ENCODE results near the gene SETDB2. TPM values are rescaled to one million over a fixed set of nuclear protein-coding genes. Genes with fewer than 3 reads are reported as not detected.

The SETDB2 gene
- total RNA-seq, 2 experiments from 2014 or later: 13.5 to 15.1 TPM

GRCh38 chr13:49454388-49455006 lies 10.4 kb downstream of the SETDB2 start:
- peak overlapping the region; percentile 69 for H3K27ac Mint-ChIP-seq

DNA sequence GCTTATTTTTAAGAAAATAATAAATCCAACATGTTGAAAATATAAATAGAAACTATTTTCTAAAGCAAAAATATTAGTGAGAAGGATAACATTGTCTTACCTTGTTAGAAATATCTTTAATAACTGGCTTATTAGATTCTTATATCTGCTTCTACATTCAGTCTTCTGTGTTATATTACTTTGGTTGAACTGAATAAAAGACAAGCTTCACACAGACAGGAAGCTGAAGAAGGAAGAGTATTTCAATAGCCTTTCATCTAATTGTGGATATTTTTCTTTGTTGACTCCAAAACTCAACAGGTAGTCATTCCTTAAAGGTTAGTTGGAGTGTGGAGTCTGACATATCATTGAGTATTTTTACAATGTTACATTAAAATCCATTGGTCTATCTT lies 10.9 kb downstream of the SETDB2 start:
- H3K4me3 Mint-ChIP-seq: no peak overlapping the region
- CTCF ChIA-PET: interaction anchor here (1.1 to 3.4 kb wide), 2 partner anchors 9 to 11 kb away, joined by 3 to 10 read pairs; partner anchors contain the start of genes CAB39L and SETDB2

More at GRCh38 chr13:49454388-49455006, 10.4 kb downstream of the SETDB2 start:
- no peak overlapping the region for H3K4me3 Mint-ChIP-seq
- H3K27me3 Mint-ChIP-seq (ENCODE audit: low read depth): no peaks in the 10 kb centered on the region
- H3K4me1 Mint-ChIP-seq (ENCODE audit: low read depth): peaks cover 24% of the 10 kb centered on the region
- H3K36me3 Mint-ChIP-seq (ENCODE audit: low read depth): peaks cover 29% of the 10 kb centered on the region
- peak; percentile 76 for ATAC-seq
- no peaks in the 10 kb centered on the region for H3K9me3 Mint-ChIP-seq (ENCODE audit: insufficient read depth)
- ChIA-PET CTCF (interaction anchor here (1.1 to 3.4 kb wide), 2 partner anchors 8 to 10 kb away, joined by 3 to 10 read pairs; partner anchors contain the start of genes CAB39L and SETDB2), POLR2A (interaction anchor here (1.0 to 1.9 kb wide), 2 partner anchors 10 to 11 kb away, joined by 4 to 9 read pairs; partner anchors contain the start of genes CAB39L and SETDB2)
- no peak for DNase-seq

GRCh38 chr13:49456156-49456555 lies 12.1 kb downstream of the SETDB2 start:
- Mint-ChIP-seq H3K27ac (no peak overlapping the region), H3K4me1 (ENCODE audit: low read depth) (peaks cover 20% of the 10 kb centered on the region), H3K4me3 (no peak overlapping the region), H3K9me3 (ENCODE audit: insufficient read depth) (no peaks in the 10 kb centered on the region), H3K27me3 (ENCODE audit: low read depth) (no peaks in the 10 kb centered on the region), H3K36me3 (ENCODE audit: low read depth) (peaks cover 31% of the 10 kb centered on the region)
- POLR2A ChIA-PET: no interaction called here
- no peak for ATAC-seq
- CTCF ChIA-PET: no interaction called here
- no peak for DNase-seq

More for the DNA sequence above, 10.9 kb downstream of the SETDB2 start:
- peaks cover 26% of the 10 kb centered on the region for H3K36me3 Mint-ChIP-seq (ENCODE audit: low read depth)
- no peaks in the 10 kb centered on the region for H3K9me3 Mint-ChIP-seq (ENCODE audit: insufficient read depth)
- DNase-seq: no peak
- H3K27me3 Mint-ChIP-seq (ENCODE audit: low read depth): no peaks in the 10 kb centered on the region
- peaks cover 24% of the 10 kb centered on the region for H3K4me1 Mint-ChIP-seq (ENCODE audit: low read depth)
- POLR2A ChIA-PET: interaction anchor here (1.0 to 1.9 kb wide), 2 partner anchors 10 to 12 kb away, joined by 4 to 9 read pairs; partner anchors contain the start of genes CAB39L and SETDB2
- H3K27ac Mint-ChIP-seq: no peak overlapping the region
- no peak for ATAC-seq

DNA sequence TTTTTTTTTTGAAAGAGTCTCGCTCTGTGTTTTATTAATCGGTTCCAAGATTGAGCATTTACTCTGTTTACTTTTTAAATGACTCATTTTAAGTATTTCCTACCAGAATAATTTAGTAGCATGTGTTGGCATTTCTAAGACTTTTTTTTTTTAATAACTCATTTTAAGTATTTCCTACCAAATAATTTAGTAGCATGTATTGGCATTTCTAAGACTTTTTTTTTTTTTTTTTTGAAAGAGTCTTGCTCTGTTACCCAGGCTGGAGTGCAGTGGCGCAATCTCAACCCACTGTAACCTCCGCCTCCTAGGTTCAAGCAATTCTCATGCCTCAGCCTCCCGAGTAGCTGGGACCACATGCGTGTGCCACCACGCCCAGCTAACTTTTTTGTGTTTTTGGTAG lies 13.1 kb downstream of the SETDB2 start:
- H3K27ac Mint-ChIP-seq: no peak overlapping the region
- POLR2A ChIA-PET: no interaction called here

GRCh38 chr13:49459580-49459979 lies 15.5 kb downstream of the SETDB2 start:
- ChIA-PET POLR2A (interaction anchor here (0.6 kb wide), 1 partner anchor 16 kb away, joined by 3 read pairs; the partner anchor contains the start of genes CAB39L and SETDB2), CTCF (interaction anchor here (1.0 to 1.9 kb wide), 3 partner anchors 9 to 23 kb away, joined by 4 to 5 read pairs (median 4); partner anchors contain the start of gene SETDB2)
- ATAC-seq: no peak
- Mint-ChIP-seq H3K27me3 (ENCODE audit: low read depth) (no peaks in the 10 kb centered on the region), H3K9me3 (ENCODE audit: insufficient read depth) (peaks cover 11% of the 10 kb centered on the region), H3K27ac (no peak overlapping the region), H3K4me1 (ENCODE audit: low read depth) (peaks cover 12% of the 10 kb centered on the region), H3K4me3 (no peak overlapping the region), H3K36me3 (ENCODE audit: low read depth) (peaks cover 47% of the 10 kb centered on the region)
- DNase-seq: no peak

More for the DNA sequence above, 13.1 kb downstream of the SETDB2 start:
- peaks cover 20% of the 10 kb centered on the region for H3K4me1 Mint-ChIP-seq (ENCODE audit: low read depth)
- CTCF ChIA-PET: no interaction called here
- no peak overlapping the region for H3K4me3 Mint-ChIP-seq
- DNase-seq: no peak
- no peaks in the 10 kb centered on the region for H3K27me3 Mint-ChIP-seq (ENCODE audit: low read depth)
- H3K36me3 Mint-ChIP-seq (ENCODE audit: low read depth): peaks cover 37% of the 10 kb centered on the region
- no peak for ATAC-seq
- peaks cover 3% of the 10 kb centered on the region for H3K9me3 Mint-ChIP-seq (ENCODE audit: insufficient read depth)

- Mint-ChIP-seq H3K4me1 (ENCODE audit: low read depth) (peaks cover 1% of the 10 kb centered on the region), H3K36me3 (ENCODE audit: low read depth) (peaks cover 58% of the 10 kb centered on the region), H3K9me3 (ENCODE audit: insufficient read depth) (peaks cover 11% of the 10 kb centered on the region), H3K27me3 (ENCODE audit: low read depth) (no peaks in the 10 kb centered on the region), H3K4me3 (no peak overlapping the region), H3K27ac (no peak overlapping the region)
- no peak for ATAC-seq
- ChIA-PET CTCF (no interaction called here), POLR2A (no interaction called here)
- DNase-seq: no peak
Measured at GRCh38 chr13:49464085-49464484, 20.0 kb downstream of the SETDB2 start.

DNA sequence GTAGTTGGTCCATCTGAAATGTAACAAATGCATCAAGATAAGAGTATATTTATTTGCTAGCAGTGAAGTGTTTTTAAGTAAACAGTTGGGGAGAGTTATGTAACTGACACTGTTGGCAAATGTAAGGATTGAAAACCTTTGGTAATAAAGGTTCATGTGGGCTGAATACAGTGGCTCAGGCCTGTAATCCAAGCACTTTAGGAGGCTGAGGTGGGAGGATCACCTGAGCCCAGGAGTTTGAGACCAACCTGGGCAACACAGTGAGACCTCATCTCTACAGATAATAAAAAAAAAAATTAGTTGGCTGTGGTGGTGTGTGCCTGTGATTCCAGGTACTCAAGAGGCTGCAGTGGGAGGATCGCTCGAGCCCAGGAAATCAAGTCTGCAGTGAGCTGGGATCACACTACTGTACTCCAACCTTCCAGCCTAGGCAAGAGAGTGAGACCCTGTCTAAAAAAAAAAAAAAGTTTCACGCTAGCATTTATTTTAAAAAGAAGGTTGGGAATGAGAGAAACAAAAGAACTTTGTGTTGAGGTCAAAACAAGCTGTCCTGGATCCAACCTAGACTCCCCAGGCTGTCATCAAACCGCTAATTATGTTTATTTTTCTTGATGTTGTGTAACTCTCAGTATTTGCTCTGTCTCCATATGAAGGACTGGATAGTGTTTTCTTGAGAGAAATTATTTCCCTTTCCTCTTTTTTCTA lies 20.7 kb downstream of the SETDB2 start:
- no peak for DNase-seq
- H3K9me3 Mint-ChIP-seq (ENCODE audit: insufficient read depth): peaks cover 11% of the 10 kb centered on the region
- CTCF ChIA-PET: no interaction called here
- ATAC-seq: no peak
- peaks cover 65% of the 10 kb centered on the region for H3K36me3 Mint-ChIP-seq (ENCODE audit: low read depth)
- H3K4me1 Mint-ChIP-seq (ENCODE audit: low read depth): no peaks in the 10 kb centered on the region
- no peak overlapping the region for H3K4me3 Mint-ChIP-seq
- H3K27me3 Mint-ChIP-seq (ENCODE audit: low read depth): no peaks in the 10 kb centered on the region
- H3K27ac Mint-ChIP-seq: no peak overlapping the region
- POLR2A ChIA-PET: interaction anchor here (0.7 kb wide), 1 partner anchor 31 kb away, joined by 3 read pairs; the partner anchor contains the start of gene PHF11

GRCh38 chr13:49466292-49466838 lies 22.3 kb downstream of the SETDB2 start:
- no peak overlapping the region for H3K4me3 Mint-ChIP-seq
- no peak overlapping the region for H3K27ac Mint-ChIP-seq
- peaks cover 11% of the 10 kb centered on the region for H3K9me3 Mint-ChIP-seq (ENCODE audit: insufficient read depth)
- ChIA-PET CTCF (no interaction called here), POLR2A (no interaction called here)
- ATAC-seq: no peak
- no peaks in the 10 kb centered on the region for H3K4me1 Mint-ChIP-seq (ENCODE audit: low read depth)
- DNase-seq: no peak
- H3K27me3 Mint-ChIP-seq (ENCODE audit: low read depth): no peaks in the 10 kb centered on the region
- H3K36me3 Mint-ChIP-seq (ENCODE audit: low read depth): peaks cover 59% of the 10 kb centered on the region

- Mint-ChIP-seq H3K4me3 (no peak overlapping the region), H3K36me3 (ENCODE audit: low read depth) (peaks cover 39% of the 10 kb centered on the region), H3K27ac (no peak overlapping the region), H3K27me3 (ENCODE audit: low read depth) (no peaks in the 10 kb centered on the region), H3K4me1 (ENCODE audit: low read depth) (no peaks in the 10 kb centered on the region), H3K9me3 (ENCODE audit: insufficient read depth) (no peaks in the 10 kb centered on the region)
- DNase-seq (no peak), ATAC-seq (no peak)
- CTCF ChIA-PET: no interaction called here
- POLR2A ChIA-PET: no interaction called here
Measured at GRCh38 chr13:49472186-49472585, 28.1 kb downstream of the SETDB2 start.

DNA sequence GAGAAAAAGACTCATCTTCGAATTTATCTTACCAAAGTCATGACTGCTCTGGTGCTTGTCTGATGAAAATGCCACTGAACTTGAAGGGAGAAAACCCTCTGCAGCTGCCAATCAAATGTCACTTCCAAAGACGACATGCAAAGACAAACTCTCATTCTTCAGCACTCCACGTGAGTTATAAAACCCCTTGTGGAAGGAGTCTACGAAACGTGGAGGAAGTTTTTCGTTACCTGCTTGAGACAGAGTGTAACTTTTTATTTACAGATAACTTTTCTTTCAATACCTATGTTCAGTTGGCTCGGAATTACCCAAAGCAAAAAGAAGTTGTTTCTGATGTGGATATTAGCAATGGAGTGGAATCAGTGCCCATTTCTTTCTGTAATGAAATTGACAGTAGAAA lies 32.5 kb downstream of the SETDB2 start:
- ChIA-PET POLR2A (no interaction called here), CTCF (interaction anchor here (0.7 to 1.6 kb wide), 2 partner anchors 10 to 1629 kb away, joined by 3 to 4 read pairs; no protein-coding TSS in a partner anchor)
- Mint-ChIP-seq H3K4me1 (ENCODE audit: low read depth) (no peaks in the 10 kb centered on the region), H3K9me3 (ENCODE audit: insufficient read depth) (no peaks in the 10 kb centered on the region), H3K27ac (no peak overlapping the region), H3K36me3 (ENCODE audit: low read depth) (peaks cover 42% of the 10 kb centered on the region), H3K27me3 (ENCODE audit: low read depth) (no peaks in the 10 kb centered on the region), H3K4me3 (no peak overlapping the region)
- no peak for ATAC-seq
- no peak for DNase-seq

DNA sequence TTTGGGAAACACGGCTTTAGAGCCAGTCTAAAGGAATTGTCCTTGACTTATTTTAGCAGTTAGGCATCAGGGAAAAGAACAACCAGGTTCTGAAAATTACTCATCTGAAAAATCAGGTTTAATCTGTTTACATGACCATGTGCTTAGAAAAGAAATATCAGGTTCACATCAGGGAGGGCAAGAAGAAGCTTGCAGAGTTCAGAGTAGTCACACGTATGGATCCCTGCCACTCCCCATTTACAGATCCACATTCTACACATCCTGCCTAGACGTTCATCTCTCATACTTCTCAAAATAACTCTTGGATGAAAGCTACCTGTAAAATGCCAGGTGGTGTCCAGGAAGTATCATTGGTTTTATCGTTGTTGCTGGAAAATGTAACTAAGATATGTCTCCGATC lies 37.7 kb downstream of the SETDB2 start:
- ATAC-seq (no peak), DNase-seq (no peak)
- H3K9me3 Mint-ChIP-seq (ENCODE audit: insufficient read depth): no peaks in the 10 kb centered on the region
- H3K27me3 Mint-ChIP-seq (ENCODE audit: low read depth): no peaks in the 10 kb centered on the region
- ChIA-PET POLR2A (interaction anchor here (2.3 kb wide), 1 partner anchor 14 kb away, joined by 16 read pairs; the partner anchor contains the start of gene PHF11), CTCF (interaction anchor here (1.5 kb wide), 1 partner anchor 23 kb away, joined by 4 read pairs; no protein-coding TSS in a partner anchor)
- no peak overlapping the region for H3K27ac Mint-ChIP-seq
- no peak overlapping the region for H3K4me3 Mint-ChIP-seq
- H3K4me1 Mint-ChIP-seq (ENCODE audit: low read depth): no peaks in the 10 kb centered on the region
- peaks cover 46% of the 10 kb centered on the region for H3K36me3 Mint-ChIP-seq (ENCODE audit: low read depth)

DNA sequence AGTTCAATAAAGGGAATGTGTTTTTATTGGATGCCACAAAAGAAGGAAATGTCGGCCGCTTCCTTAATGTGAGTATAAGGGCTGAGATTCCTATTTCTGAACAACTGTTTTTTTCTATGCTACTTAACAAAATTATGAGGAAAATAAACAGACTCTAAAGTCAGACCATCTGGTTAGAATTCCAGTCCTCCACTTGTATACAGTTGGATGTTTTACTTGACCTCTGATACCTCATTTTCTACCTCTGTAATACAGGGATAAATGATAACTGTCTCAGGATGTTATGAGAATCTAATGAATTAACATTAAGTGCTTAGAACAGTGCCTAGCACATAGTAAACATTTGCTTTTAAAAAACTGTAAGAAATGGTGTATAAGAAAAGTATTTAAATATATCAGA lies 44.5 kb downstream of the SETDB2 start:
- Mint-ChIP-seq H3K4me3 (no peak overlapping the region), H3K27ac (no peak overlapping the region), H3K4me1 (ENCODE audit: low read depth) (peaks cover 8% of the 10 kb centered on the region), H3K9me3 (ENCODE audit: insufficient read depth) (no peaks in the 10 kb centered on the region), H3K36me3 (ENCODE audit: low read depth) (peaks cover 34% of the 10 kb centered on the region), H3K27me3 (ENCODE audit: low read depth) (no peaks in the 10 kb centered on the region)
- CTCF ChIA-PET: no interaction called here
- DNase-seq: no peak
- POLR2A ChIA-PET: no interaction called here
- ATAC-seq: no peak

Data from activated CD8-positive, alpha-beta T cell treated with anti-CD3 and anti-CD28 coated beads, Interleukin-2, amount 10 ng/mL, durations not matched to agents 7 days and 5 days (primary cell).